HCT116 (cell line): ENCODE results near the gene RYR2. TPM values are rescaled to one million over a fixed set of nuclear protein-coding genes. Genes with fewer than 3 reads are reported as not detected.

ENCODE experiments used
- ATAC-seq: fragments of 200-7000 bp; cut with Tn5 transposase; 2 replicates; pipeline ENCODE4 v1.9.1; 2020; ENCODE audit warnings: mild to moderate bottlenecking, moderate library complexity
- BruUV-seq: library from RNA; stranded (reverse); fragments of 400-500 nt; replicated peaks from 2 replicates; lab custom pipeline; 2021; lab: Mats Ljungman, UMichigan
- CTCF ChIA-PET: fragments of 300-600 bp; sonication (Branson Sonifier 250); formaldehyde crosslinking; loops from one replicate; lab custom pipeline; 2021; ENCODE audit warnings: antibody characterized with exemption; lab: Charles Lee
- POLR2A ChIA-PET: fragments of 300-600, 350-600 bp; sonication (Branson Sonifier 250); formaldehyde crosslinking; loops from one replicate; lab custom pipeline; 2021; ENCODE audit warnings: antibody characterized with exemption; lab: Charles Lee
- RAD21 ChIA-PET, 2 experiments: fragments of 300-600 bp; sonication (Branson Sonifier 250); formaldehyde crosslinking; loops; one replicate each; lab custom pipeline; 2023; ENCODE audit warnings: low total read pairs in 2 of 2; ENCODE audit not compliant: uncharacterized antibody in 2 of 2, unreplicated experiment in 2 of 2, low non-redundant PET in 1 of 2; lab: Charles Lee
- DNase-seq: peaks from one replicate; pipeline ENCODE4 v3.0.0-alpha.2; 2010; ENCODE audit warnings: low read depth, low spot score
- H2AFZ ChIP-seq: fragments of 200-600 bp; shearing (Covaris generic), sonication (generic); 2 replicates; pipeline ENCODE4 v1.6.1; 2017; ENCODE audit warnings: low read depth, mixed run types, mixed read lengths, antibody characterized with exemption, low read length; ENCODE audit not compliant: poor library complexity, severe bottlenecking
- H3K27ac ChIP-seq: 2 replicates; pipeline ENCODE4 v1.5.1; 2012; ENCODE audit warnings: low read depth, low read length
- H3K27me3 ChIP-seq: fragments of 200-600 bp; sonication (generic); 2 replicates; pipeline ENCODE4 v1.6.1; 2016; ENCODE audit warnings: mixed run types, low read length, mixed read lengths; ENCODE audit not compliant: insufficient read depth
- H3K36me3 ChIP-seq, 2 experiments: fragments of 200-500 bp in 1 of 2; fragments of 200-600 bp in 1 of 2; sonication (Bioruptor generic) in 1 of 2; sonication (generic) in 1 of 2; 2 replicates each; pipeline versions ENCODE4 v1.5.1 to v1.6.1; 2014 to 2016; ENCODE audit warnings: low read length in 2 of 2, inconsistent platforms in 1 of 2, mixed read lengths in 1 of 2, mixed run types in 1 of 2; ENCODE audit not compliant: insufficient read depth in 2 of 2, control insufficient read depth in 1 of 2
- H3K4me1 ChIP-seq, 2 experiments: fragments of 200-600 bp in 1 of 2; sonication (generic) in 1 of 2; 2 replicates each; pipeline versions ENCODE4 v1.5.1 to v1.6.1; 2012 to 2017; ENCODE audit warnings: low read length in 2 of 2, inconsistent platforms in 1 of 2, mild to moderate bottlenecking in 1 of 2, mixed read lengths in 1 of 2, mixed run types in 1 of 2, moderate library complexity in 1 of 2; ENCODE audit not compliant: insufficient read depth in 2 of 2, control insufficient read depth in 1 of 2
- H3K4me2 ChIP-seq: fragments of 200-600 bp; sonication (generic); 2 replicates; pipeline ENCODE4 v1.6.1; 2017; ENCODE audit warnings: mixed run types, low read length, mixed read lengths
- H3K4me3 ChIP-seq, 2 experiments: fragments of 200-600 bp in 1 of 2; sonication (generic) in 1 of 2; replicated peaks in 1 of 2; 2 replicates each; pipeline ENCODE4 v1.5.1; 2011 to 2016; ENCODE audit warnings: low read length in 2 of 2, control low read depth in 1 of 2, low read depth in 1 of 2, mild to moderate bottlenecking in 1 of 2, mixed read lengths in 1 of 2, mixed run types in 1 of 2
- H3K79me2 ChIP-seq: fragments of 200-600 bp; sonication (generic); 2 replicates; pipeline ENCODE4 v1.6.1; 2017; ENCODE audit warnings: mild to moderate bottlenecking, mixed run types, low read length, moderate library complexity, mixed read lengths; ENCODE audit not compliant: insufficient read depth
- H3K9ac ChIP-seq: fragments of 200-600 bp; sonication (generic); 2 replicates; pipeline ENCODE4 v1.6.1; 2016; ENCODE audit warnings: low read length, mixed read lengths
- H3K9me2 ChIP-seq: fragments of 200-600 bp; sonication (generic), shearing (Covaris generic); 2 replicates; pipeline ENCODE4 v1.6.1; 2017; ENCODE audit warnings: mixed run types, mild to moderate bottlenecking, moderate library complexity; ENCODE audit not compliant: insufficient read depth
- H3K9me3 ChIP-seq, 2 experiments: fragments of 200-500 bp in 1 of 2; fragments of 200-600 bp in 1 of 2; sonication (Bioruptor generic) in 1 of 2; sonication (generic) in 1 of 2; 2 replicates each; pipeline ENCODE4 v1.6.1; 2014 to 2017; ENCODE audit warnings: low read length in 2 of 2, mixed read lengths in 2 of 2, inconsistent platforms in 1 of 2, low read depth in 1 of 2, mild to moderate bottlenecking in 1 of 2, mixed run types in 1 of 2, moderate library complexity in 1 of 2; ENCODE audit not compliant: control insufficient read depth in 1 of 2, insufficient read depth in 1 of 2
- H4K20me1 ChIP-seq: fragments of 200-600 bp; sonication (generic), shearing (Covaris generic); 2 replicates; pipeline ENCODE4 v1.6.1; 2017; ENCODE audit warnings: mixed run types, mild to moderate bottlenecking, moderate library complexity; ENCODE audit not compliant: insufficient read depth
- CBX3 ChIP-seq: IDR thresholded peaks from 2 replicates; pipeline ENCODE4 v1.6.1; 2012; ENCODE audit warnings: low read depth
- CTCF ChIP-seq, 3 experiments: fragments of 200-600 bp in 1 of 3; sonication (generic) in 1 of 3; IDR thresholded peaks in 2 of 3; conservative IDR thresholded peaks in 1 of 3; 2 replicates each; pipeline ENCODE4 v1.5.1; 2012 to 2017; ENCODE audit warnings: low read depth in 2 of 3, low read length in 2 of 3, antibody characterized with exemption in 1 of 3, borderline replicate concordance in 1 of 3, control low read depth in 1 of 3, mild to moderate bottlenecking in 1 of 3, mixed read lengths in 1 of 3, mixed run types in 1 of 3, moderate library complexity in 1 of 3; ENCODE audit not compliant: insufficient read depth in 1 of 3
- ELF1 ChIP-seq: IDR thresholded peaks from 2 replicates; pipeline ENCODE4 v1.6.1; 2012; ENCODE audit warnings: low read depth, borderline replicate concordance
- EZH2 ChIP-seq: fragments of 200-600 bp; sonication (generic); IDR thresholded peaks from 2 replicates; pipeline ENCODE4 v1.6.1; 2017; ENCODE audit warnings: antibody characterized with exemption, mixed run types
- FOSL1 ChIP-seq: IDR thresholded peaks from 2 replicates; pipeline ENCODE4 v1.6.1; 2012; ENCODE audit warnings: low read depth
- POLR2AphosphoS5 ChIP-seq: IDR thresholded peaks from 2 replicates; pipeline ENCODE4 v1.6.1; 2011; ENCODE audit warnings: mild to moderate bottlenecking, low read depth, low read length, moderate library complexity
- REST ChIP-seq: IDR thresholded peaks from 2 replicates; pipeline ENCODE4 v1.6.1; 2012; ENCODE audit warnings: low read depth
- SIN3A ChIP-seq: IDR thresholded peaks from 2 replicates; pipeline ENCODE4 v1.6.1; 2012; ENCODE audit warnings: low read depth
- SP1 ChIP-seq: IDR thresholded peaks from 2 replicates; pipeline ENCODE4 v1.6.1; 2012; ENCODE audit warnings: low read depth
- SRF ChIP-seq: IDR thresholded peaks from 2 replicates; pipeline ENCODE4 v1.6.1; 2012; ENCODE audit warnings: low read depth
- YY1 ChIP-seq: IDR thresholded peaks from 2 replicates; pipeline ENCODE4 v1.6.1; 2011; ENCODE audit warnings: low read length, low read depth, moderate library complexity, mild to moderate bottlenecking; ENCODE audit not compliant: insufficient replicate concordance; ENCODE audit errors: extremely low read depth
- ZFX ChIP-seq: fragments of 450-650 bp; IDR thresholded peaks from 2 replicates; pipeline ENCODE4 v1.6.1; 2017
- ZNF274 ChIP-seq: fragments of 200-500 bp; sonication (Bioruptor generic); IDR thresholded peaks from 2 replicates; pipeline ENCODE4 v1.6.1; 2014; ENCODE audit warnings: mild to moderate bottlenecking, low read depth, low read length, inconsistent platforms
- intact Hi-C: fragments of 100-400 bp; cut with micrococcal nuclease; formaldehyde crosslinking; loops from 2 replicates; pipeline ENCODE4 v1.10.0; 2022
- total RNA-seq: library from RNA; stranded (reverse); gene quantifications from one replicate; pipeline ENCODE4 v1.2.1, GENCODE V29; 2021; ENCODE audit not compliant: unreplicated experiment

RYR2 gene
- total RNA-seq, 1 experiment from 2014 or later, result 0.02 TPM

- TF ChIP-seq YY1 (no peak), CTCF (IDR thresholded peaks at IDR 0.05 in 2 of 3, conservative IDR thresholded peaks at IDR 0.05 in 1 of 3; ENCODE audit: borderline replicate concordance in 1 of 3, insufficient read depth in 1 of 3, low read depth in 2 of 3, low read length in 2 of 3) (no peak), CBX3 (no peak), SIN3A (no peak), ELF1 (no peak), FOSL1 (no peak), POLR2AphosphoS5 (no peak), ZFX (no peak)
- TF ChIP-seq, all 23 proteins: peak for 0
Measured at GRCh38 chr1:237702161-237702560, 660.2 kb downstream of the RYR2 start.

GRCh38 chr1:237705462-237705861 is 663.5 kb downstream of the RYR2 start:
- H2AFZ ChIP-seq, result no peak overlapping the region
- ChIA-PET POLR2A (no interaction called here), CTCF (no interaction called here), RAD21 (no interaction called here)
- no peak for DNase-seq
- H3K27ac ChIP-seq, result no peak overlapping the region
- H3K79me2 ChIP-seq, result no peaks in the 10 kb centered on the region
- H3K4me2 ChIP-seq, result no peak overlapping the region
- TF ChIP-seq REST (no peak), ZNF274 (no peak), SP1 (no peak), EZH2 (no peak), POLR2AphosphoS5 (no peak), SRF (no peak), SIN3A (no peak), ELF1 (no peak)
- H4K20me1 ChIP-seq, result no peaks in the 10 kb centered on the region
- H3K9ac ChIP-seq, result no peak overlapping the region
- H3K36me3 ChIP-seq, result no peaks in the 10 kb centered on the region
- peaks cover 5 to 12% of the 10 kb centered on the region in 2 experiments; a peak in 2 of 4 replicates for H3K9me3 ChIP-seq
- H3K4me1 ChIP-seq, result no peaks in the 10 kb centered on the region
- BruUV-seq, result no TSS peak
- no peaks in the 10 kb centered on the region for H3K9me2 ChIP-seq
- no peaks in the 10 kb centered on the region for H3K27me3 ChIP-seq
- no peak overlapping the region for H3K4me3 ChIP-seq
- no peak for ATAC-seq
- intact Hi-C loops, result no loop called here

More at GRCh38 chr1:237702161-237702560, 660.2 kb downstream of the RYR2 start:
- Histone ChIP-seq H3K27me3 (no peaks in the 10 kb centered on the region), H3K36me3 (no peaks in the 10 kb centered on the region), H3K79me2 (no peaks in the 10 kb centered on the region), H3K9me2 (no peaks in the 10 kb centered on the region), H3K9me3 (peaks cover 0 to 14% of the 10 kb centered on the region in 2 experiments; a peak in 1 of 4 replicates), H4K20me1 (no peaks in the 10 kb centered on the region), H3K9ac (no peak overlapping the region), H3K4me2 (no peak overlapping the region), H3K4me1 (no peaks in the 10 kb centered on the region), H2AFZ (no peak overlapping the region), H3K27ac (no peak overlapping the region), H3K4me3 (no peak overlapping the region)
- no peak for ATAC-seq
- no TSS peak for BruUV-seq
- POLR2A ChIA-PET, result no interaction called here
- intact Hi-C loops, result no loop called here
- no peak for DNase-seq
- CTCF ChIA-PET, result no interaction called here
- RAD21 ChIA-PET, result no interaction called here
